ENCODE data around the gene SCG3. TPM values are rescaled to one million over a fixed set of nuclear protein-coding genes. Genes with fewer than 3 reads are reported as not detected.

The SCG3 gene
- total and polyA plus RNA-seq, 2 of the 4 experiments (the other 2 are of a cell fraction): 0.02 TPM; not detected in 1

DNA sequence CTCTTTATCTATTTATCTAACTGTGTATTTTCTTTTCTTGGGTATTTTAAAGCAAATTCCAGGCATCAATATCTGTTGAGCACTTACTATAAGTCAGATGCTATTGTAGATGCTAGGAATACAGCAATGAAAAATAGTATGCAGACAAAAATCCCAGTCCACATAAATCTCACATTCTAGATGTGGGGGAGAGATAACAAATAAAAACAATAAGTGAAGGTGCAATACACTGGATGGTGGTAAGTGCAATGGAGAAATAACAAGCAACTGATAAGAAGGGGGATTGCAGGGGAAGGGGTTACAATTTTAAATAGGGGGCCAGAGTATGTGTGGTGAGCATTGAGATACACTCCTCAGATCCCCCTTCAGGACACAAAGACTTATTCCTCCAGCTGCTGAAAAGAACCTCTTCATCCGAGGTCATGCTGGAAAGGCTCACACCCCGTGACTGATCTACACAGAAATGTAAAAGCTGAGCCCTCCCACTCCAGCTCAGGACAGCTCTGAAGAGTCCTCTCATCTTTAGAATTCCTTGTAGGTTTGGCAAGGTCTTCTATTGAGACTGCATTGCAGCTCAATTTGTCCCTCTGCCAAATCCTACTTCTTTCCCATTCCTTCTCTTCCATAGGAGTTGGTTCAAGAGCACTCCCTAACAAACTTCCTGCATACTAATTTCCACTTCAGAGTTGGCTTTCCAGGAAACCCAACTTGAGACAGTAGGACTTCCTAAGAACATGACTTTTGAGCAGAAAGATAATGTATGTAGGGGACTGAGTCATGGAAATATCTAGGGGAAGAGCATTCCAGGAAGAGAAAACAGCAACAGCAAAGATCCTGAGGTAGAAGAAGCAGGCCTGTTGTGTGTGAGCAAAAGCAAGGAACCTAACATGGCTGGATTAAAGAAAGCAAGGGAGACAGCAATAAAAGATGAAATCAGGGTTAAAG lies 8.1 kb upstream of the SCG3 start:
- DNase-seq (no peak), ATAC-seq (ENCODE audit: low read depth) (no peak)
- dilution Hi-C loops (cut with HindIII; ENCODE audit: low sequenced_read_pairs, unreplicated experiment): no loop called here
- TF ChIP-seq CTCF (conservative IDR thresholded peaks at IDR 0.05; ENCODE audit: low read depth, low read length) (no peak), USF2 (IDR thresholded peaks at IDR 0.05; ENCODE audit: low read depth, low read length) (no peak), POLR2A (IDR thresholded peaks at IDR 0.05; ENCODE audit: low read depth, low read length) (no peak), SMC3 (IDR thresholded peaks at IDR 0.05; ENCODE audit: low read depth, low read length) (no peak), NFE2L2 (IDR thresholded peaks at IDR 0.05; ENCODE audit: low read depth, low read length) (no peak), MXI1 (IDR thresholded peaks at IDR 0.05; ENCODE audit: borderline replicate concordance, low read depth, low read length) (no peak), MAFK (IDR thresholded peaks at IDR 0.05; ENCODE audit: low read depth, low read length) (no peak), BHLHE40 (IDR thresholded peaks at IDR 0.05; ENCODE audit: low read depth, low read length) (no peak), RCOR1 (IDR thresholded peaks at IDR 0.05; ENCODE audit: insufficient replicate concordance, low read length) (no peak), RFX5 (IDR thresholded peaks at IDR 0.05; ENCODE audit: low read depth, low read length) (no peak), CEBPB (IDR thresholded peaks at IDR 0.05; ENCODE audit: low read depth, low read length) (no peak), ELK1 (IDR thresholded peaks at IDR 0.05; ENCODE audit: borderline replicate concordance, low read depth, low read length) (no peak), MAZ (IDR thresholded peaks at IDR 0.05; ENCODE audit: borderline replicate concordance, low read depth, low read length) (no peak), FOS (IDR thresholded peaks at IDR 0.05; ENCODE audit: low read depth, low read length) (no peak), RAD21 (IDR thresholded peaks at IDR 0.05; ENCODE audit: low read length) (no peak)

More for the DNA sequence above, 8.1 kb upstream of the SCG3 start:
- no peak overlapping the region for H2BK15ac ChIP-seq (ENCODE audit: low read depth, low read length)
- H3K9me3 ChIP-seq (ENCODE audit: control insufficient read depth, insufficient read depth, low read length): no peaks in the 10 kb centered on the region
- H2BK20ac ChIP-seq (ENCODE audit: low read depth, low read length): no peak overlapping the region
- no peak overlapping the region for H3K27ac ChIP-seq (ENCODE audit: insufficient read depth, low read length)
- no peak overlapping the region for H3K9ac ChIP-seq (ENCODE audit: low read depth, low read length)
- H3K56ac ChIP-seq (ENCODE audit: extremely low read depth, insufficient read depth, low read length): no peak overlapping the region
- no peaks in the 10 kb centered on the region for H3K4me1 ChIP-seq (ENCODE audit: control insufficient read depth, insufficient read depth, low read length)
- H3K79me1 ChIP-seq (ENCODE audit: low read depth in 1 of 2, low read length in 2 of 2): no peaks in the 10 kb centered on the region
- no CpG with 5 or more reads among the region's 2 CpGs for WGBS, 2 experiments (ENCODE audit: extremely low coverage in 2 of 2, insufficient read length in 1 of 2)
- H3K9me1 ChIP-seq (ENCODE audit: insufficient read depth, low read length): no peaks in the 10 kb centered on the region
- in situ Hi-C loops (cut with MboI; ENCODE audit: low sequenced_read_pairs) (no loop called here), intact Hi-C loops (cut with micrococcal nuclease) (no loop called here)
- H4K20me1 ChIP-seq (ENCODE audit: insufficient read depth, low read length): no peaks in the 10 kb centered on the region
- H2AK9ac ChIP-seq (replicated peaks; ENCODE audit: low read depth, low read length, poor library complexity): no peak overlapping the region
- no TSS peak for BruUV-seq (replicated peaks)
- no peak overlapping the region for H3K4ac ChIP-seq (ENCODE audit: low read depth, low read length)
- peaks cover 28% of the 10 kb centered on the region for H3K27me3 ChIP-seq (ENCODE audit: control insufficient read depth, insufficient read depth, low read length)
- H4K8ac ChIP-seq (ENCODE audit: low read depth in 2 of 2, low read length in 2 of 2): no peak overlapping the region
- no peak overlapping the region for H3K14ac ChIP-seq (replicated peaks; ENCODE audit: low read depth, low read length)
- ChIA-PET POLR2A (ENCODE audit: unreplicated experiment) (no interaction called here), CTCF (interaction anchor here (1.4 kb wide), 1 partner anchor 9 kb away, joined by 4 read pairs; no protein-coding TSS in a partner anchor)
- H2BK120ac ChIP-seq (ENCODE audit: low read depth, low read length): no peak overlapping the region
- no peak overlapping the region for H4K91ac ChIP-seq (ENCODE audit: insufficient read depth, low read depth, low read length)
- H3K23ac ChIP-seq (ENCODE audit: low read depth, low read length): no peak overlapping the region
- H3K18ac ChIP-seq (ENCODE audit: low read depth, low read length): no peak overlapping the region
- H2AK5ac ChIP-seq (ENCODE audit: low read depth, low read length): no peak overlapping the region
- H2BK5ac ChIP-seq (ENCODE audit: low read depth, low read length, poor library complexity, severe bottlenecking): no peak overlapping the region
- no peak overlapping the region for H4K5ac ChIP-seq (ENCODE audit: low read depth, low read length)
- H3K36me3 ChIP-seq (ENCODE audit: control insufficient read depth, insufficient read depth, low read length): no peaks in the 10 kb centered on the region
- no peak overlapping the region for H3K4me3 ChIP-seq (ENCODE audit: insufficient read depth, low read depth, low read length)
- H2AFZ ChIP-seq (replicated peaks; ENCODE audit: low read length, poor library complexity): no peak overlapping the region
- no peak overlapping the region for H3K4me2 ChIP-seq (ENCODE audit: low read depth, low read length)
